Epithelial cell of proximal tubule (primary cell): Measurements from ENCODE around the gene P2RY2. TPM values are rescaled to one million over a fixed set of nuclear protein-coding genes. Genes with fewer than 3 reads are reported as not detected.

Experiments
- DNase-seq: peaks from one replicate; pipeline ENCODE4 v3.0.0-alpha.2; 2011; ENCODE audit warnings: low read depth
- H3K4me3 ChIP-seq: 2 replicates; pipeline ENCODE4 v1.5.1; 2011; ENCODE audit warnings: low read depth, mild to moderate bottlenecking, low read length
- CTCF ChIP-seq: conservative IDR thresholded peaks from 2 replicates; pipeline ENCODE4 v1.5.1; 2012; ENCODE audit warnings: low read depth, mild to moderate bottlenecking, low read length
- total RNA-seq: library from RNA; depleted of rRNA; stranded (reverse); fragments of >200 nt; gene quantifications from 2 replicates; pipeline ENCODE4 v1.2.3, GENCODE V29; 2015

Gene P2RY2
- total RNA-seq, 1 donor from 2014 or later = 1.1 TPM

GRCh38 chr11:73260127-73260457, 42.0 kb downstream of the P2RY2 start:
- no peak for TF ChIP-seq CTCF
- DNase-seq = no peak
- no peak overlapping the region for H3K4me3 ChIP-seq

GRCh38 chr11:73262851-73263495, 44.9 kb downstream of the P2RY2 start:
- no peak overlapping the region for H3K4me3 ChIP-seq
- peak; percentile 31 for DNase-seq
- TF ChIP-seq CTCF = no peak

- no peak overlapping the region for H3K4me3 ChIP-seq
- no peak for DNase-seq
- no peak for TF ChIP-seq CTCF
Measured at GRCh38 chr11:73263640-73264039, 45.6 kb downstream of the P2RY2 start.

GRCh38 chr11:73265278-73265810, 47.3 kb downstream of the P2RY2 start:
- no peak for TF ChIP-seq CTCF
- peak overlapping the region; percentile 75 for H3K4me3 ChIP-seq
- no peak for DNase-seq

- no peak for DNase-seq
- peak overlapping the region; percentile 75 for H3K4me3 ChIP-seq
- TF ChIP-seq CTCF = no peak
Measured at GRCh38 chr11:73265853-73266645, 48.0 kb downstream of the P2RY2 start.

GRCh38 chr11:73266646-73267020, 48.6 kb downstream of the P2RY2 start:
- no peak for DNase-seq
- H3K4me3 ChIP-seq = no peak overlapping the region
- TF ChIP-seq CTCF = no peak
